AG04450 (cell line): ENCODE data around the gene FMNL2. TPM values are rescaled to one million over a fixed set of nuclear protein-coding genes. Genes with fewer than 3 reads are reported as not detected.
"Not testable (repeated sequence)": the region's sequence is repeated elsewhere in the genome, so short reads cannot be mapped to it uniquely, and the experiment has no call there.

Source experiments
- CTCF ChIA-PET: fragments of 300-600, 350-600 bp; formaldehyde crosslinking; extraction: SDS; loops from one replicate; lab custom pipeline; 2022; ENCODE audit warnings: antibody characterized with exemption, inconsistent platforms; lab: Charles Lee
- POLR2A ChIA-PET: fragments of 350-600 bp; formaldehyde crosslinking; extraction: SDS; loops from one replicate; lab custom pipeline; 2021; ENCODE audit warnings: antibody characterized with exemption, inconsistent platforms; lab: Yijun Ruan, JAX
- DNase-seq: peaks from one replicate; pipeline ENCODE4 v3.0.0-alpha.2; 2011; ENCODE audit warnings: low read depth, low spot score
- H3K27ac ChIP-seq: one replicate; pipeline ENCODE4 v1.5.1; 2012; ENCODE audit warnings: low read depth, low read length, control low read depth
- H3K27me3 ChIP-seq: one replicate; pipeline ENCODE4 v1.6.0; 2012; ENCODE audit warnings: low read length; ENCODE audit not compliant: control insufficient read depth, insufficient read depth
- H3K4me3 ChIP-seq: 2 replicates; pipeline ENCODE4 v1.5.1; 2011; ENCODE audit warnings: mild to moderate bottlenecking, low read depth, low read length, control low read depth
- H3K9me3 ChIP-seq: 2 replicates; pipeline ENCODE4 v1.5.1; 2012; ENCODE audit warnings: low read length; ENCODE audit not compliant: control insufficient read depth, insufficient read depth
- CTCF ChIP-seq: IDR thresholded peaks from 2 replicates; pipeline ENCODE4 v1.5.1; 2011; ENCODE audit warnings: low read depth, low read length, control low read depth, inconsistent platforms
- polyA plus RNA-seq: library from polyadenylated mRNA; depleted of rRNA; stranded (reverse); fragments of >200 nt; gene quantifications from 2 replicates; pipeline ENCODE4 v1.2.3, GENCODE V29; 2011

FMNL2 gene
- polyA plus RNA-seq, 1 experiment = 22.0 TPM

- Histone ChIP-seq H3K27ac (no peak overlapping the region), H3K4me3 (no peak overlapping the region), H3K9me3 (peaks cover 6% of the 10 kb centered on the region; the same call in 1 of the 2 replicates), H3K27me3 (no peaks in the 10 kb centered on the region)
- POLR2A ChIA-PET = no interaction called here
- CTCF ChIA-PET = interaction anchor here (1.1 to 2.7 kb wide), 2 partner anchors 10 to 251 kb away, joined by 3 to 9 read pairs; no protein-coding TSS in a partner anchor
- DNase-seq = no peak
- no peak for TF ChIP-seq CTCF
Observed at GRCh38 chr2:152385650-152386049, 50.7 kb downstream of the FMNL2 start.

GRCh38 chr2:152386266-152386665 is 51.3 kb downstream of the FMNL2 start:
- Histone ChIP-seq H3K4me3 (no peak overlapping the region), H3K9me3 (peaks cover 6% of the 10 kb centered on the region; the same call in 1 of the 2 replicates), H3K27ac (no peak overlapping the region), H3K27me3 (no peaks in the 10 kb centered on the region)
- ChIA-PET POLR2A (no interaction called here), CTCF (interaction anchor here (0.5 kb wide), 1 partner anchor 15 kb away, joined by 4 read pairs; no protein-coding TSS in a partner anchor)
- TF ChIP-seq CTCF = no peak
- no peak for DNase-seq

- H3K27ac ChIP-seq = no peak overlapping the region
- peaks cover 6% of the 10 kb centered on the region; the same call in 1 of the 2 replicates for H3K9me3 ChIP-seq
- H3K27me3 ChIP-seq = no peaks in the 10 kb centered on the region
- TF ChIP-seq CTCF = no peak
- no peak overlapping the region for H3K4me3 ChIP-seq
- ChIA-PET CTCF (no interaction called here), POLR2A (interaction anchor here (0.6 kb wide), 1 partner anchor 219 kb away, joined by 3 read pairs; no protein-coding TSS in a partner anchor)
- no peak for DNase-seq
Observed at GRCh38 chr2:152387041-152387440, 52.1 kb downstream of the FMNL2 start.

- POLR2A ChIA-PET, H3K27me3 ChIP-seq, H3K4me3 ChIP-seq, CTCF ChIA-PET, DNase-seq, H3K9me3 ChIP-seq, H3K27ac ChIP-seq: not testable (repeated sequence)
Observed at GRCh38 chr2:152388269-152388668, 53.3 kb downstream of the FMNL2 start.

- no peak for DNase-seq
- Histone ChIP-seq H3K4me3 (no peak overlapping the region), H3K9me3 (peaks cover 6% of the 10 kb centered on the region; the same call in 1 of the 2 replicates), H3K27me3 (no peaks in the 10 kb centered on the region), H3K27ac (no peak overlapping the region)
- CTCF ChIA-PET = no interaction called here
- no peak for TF ChIP-seq CTCF
- POLR2A ChIA-PET = no interaction called here
Observed at GRCh38 chr2:152389483-152389882, 54.5 kb downstream of the FMNL2 start.

- DNase-seq = no peak
- POLR2A ChIA-PET = no interaction called here
- Histone ChIP-seq H3K9me3 (peaks cover 6% of the 10 kb centered on the region; the same call in 1 of the 2 replicates), H3K27me3 (no peaks in the 10 kb centered on the region), H3K4me3 (no peak overlapping the region), H3K27ac (no peak overlapping the region)
- CTCF ChIA-PET = no interaction called here
- TF ChIP-seq CTCF = no peak
Observed at GRCh38 chr2:152390837-152391236, 55.9 kb downstream of the FMNL2 start.
